Neural cell (in vitro differentiated cells): ENCODE measurements around the gene KIF4A.

ENCODE experiments used
- CTCF ChIP-seq: fragments of 450-650 bp; IDR thresholded peaks from 2 replicates; pipeline ENCODE4 v1.5.1; 2014; ENCODE audit warnings: antibody characterized with exemption, mild to moderate bottlenecking, moderate library complexity; ENCODE audit not compliant: poor library complexity, severe bottlenecking
- EP300 ChIP-seq: fragments of 450-650 bp; conservative IDR thresholded peaks from 2 replicates; pipeline ENCODE4 v1.6.1; 2014; ENCODE audit warnings: antibody characterized with exemption, mild to moderate bottlenecking, moderate library complexity; ENCODE audit not compliant: poor library complexity, severe bottlenecking
- EZH2 ChIP-seq: fragments of 200-600, 300-800 bp; shearing (Covaris generic), sonication (generic); IDR thresholded peaks from 2 replicates; pipeline ENCODE4 v1.6.1; 2014; ENCODE audit warnings: antibody characterized with exemption, low read length, borderline replicate concordance, mild to moderate bottlenecking; ENCODE audit not compliant: insufficient read depth, poor library complexity, severe bottlenecking
- POLR2AphosphoS5 ChIP-seq: IDR thresholded peaks from 2 replicates; pipeline ENCODE4 v1.6.1; 2012
- RAD21 ChIP-seq: fragments of 450-650 bp; conservative IDR thresholded peaks from 2 replicates; pipeline ENCODE4 v1.6.1; 2014; ENCODE audit warnings: antibody characterized with exemption, mild to moderate bottlenecking, moderate library complexity
- SMC3 ChIP-seq: fragments of 450-650 bp; conservative IDR thresholded peaks from 2 replicates; pipeline ENCODE4 v1.6.1; 2014; ENCODE audit warnings: antibody characterized with exemption, mild to moderate bottlenecking, moderate library complexity; ENCODE audit not compliant: poor library complexity
- TAF1 ChIP-seq: IDR thresholded peaks from 2 replicates; pipeline ENCODE4 v1.6.1; 2012; ENCODE audit warnings: low read depth
- TF ChIP-seq, protein P1 (sequence below): IDR thresholded peaks from 2 replicates; pipeline ENCODE4 v1.6.1; 2012; ENCODE audit warnings: borderline replicate concordance

GRCh38 chrX:70293621-70294020, 3.7 kb downstream of the KIF4A start:
- no peak for TF ChIP-seq EP300
- TF ChIP-seq, protein P1, sequence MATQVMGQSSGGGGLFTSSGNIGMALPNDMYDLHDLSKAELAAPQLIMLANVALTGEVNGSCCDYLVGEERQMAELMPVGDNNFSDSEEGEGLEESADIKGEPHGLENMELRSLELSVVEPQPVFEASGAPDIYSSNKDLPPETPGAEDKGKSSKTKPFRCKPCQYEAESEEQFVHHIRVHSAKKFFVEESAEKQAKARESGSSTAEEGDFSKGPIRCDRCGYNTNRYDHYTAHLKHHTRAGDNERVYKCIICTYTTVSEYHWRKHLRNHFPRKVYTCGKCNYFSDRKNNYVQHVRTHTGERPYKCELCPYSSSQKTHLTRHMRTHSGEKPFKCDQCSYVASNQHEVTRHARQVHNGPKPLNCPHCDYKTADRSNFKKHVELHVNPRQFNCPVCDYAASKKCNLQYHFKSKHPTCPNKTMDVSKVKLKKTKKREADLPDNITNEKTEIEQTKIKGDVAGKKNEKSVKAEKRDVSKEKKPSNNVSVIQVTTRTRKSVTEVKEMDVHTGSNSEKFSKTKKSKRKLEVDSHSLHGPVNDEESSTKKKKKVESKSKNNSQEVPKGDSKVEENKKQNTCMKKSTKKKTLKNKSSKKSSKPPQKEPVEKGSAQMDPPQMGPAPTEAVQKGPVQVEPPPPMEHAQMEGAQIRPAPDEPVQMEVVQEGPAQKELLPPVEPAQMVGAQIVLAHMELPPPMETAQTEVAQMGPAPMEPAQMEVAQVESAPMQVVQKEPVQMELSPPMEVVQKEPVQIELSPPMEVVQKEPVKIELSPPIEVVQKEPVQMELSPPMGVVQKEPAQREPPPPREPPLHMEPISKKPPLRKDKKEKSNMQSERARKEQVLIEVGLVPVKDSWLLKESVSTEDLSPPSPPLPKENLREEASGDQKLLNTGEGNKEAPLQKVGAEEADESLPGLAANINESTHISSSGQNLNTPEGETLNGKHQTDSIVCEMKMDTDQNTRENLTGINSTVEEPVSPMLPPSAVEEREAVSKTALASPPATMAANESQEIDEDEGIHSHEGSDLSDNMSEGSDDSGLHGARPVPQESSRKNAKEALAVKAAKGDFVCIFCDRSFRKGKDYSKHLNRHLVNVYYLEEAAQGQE: no peak
- no peak for TF ChIP-seq CTCF
- no peak for TF ChIP-seq EZH2
- no peak for TF ChIP-seq POLR2AphosphoS5
- TF ChIP-seq TAF1: no peak
- no peak for TF ChIP-seq RAD21
- no peak for TF ChIP-seq SMC3
